Panc1 (cell line): ENCODE measurements around the gene TAS2R38. TPM values are rescaled to one million over a fixed set of nuclear protein-coding genes. Genes with fewer than 3 reads are reported as not detected.

Source experiments
- ATAC-seq: fragments of 200-7000 bp; cut with Tn5 transposase; 2 replicates; pipeline ENCODE4 v1.9.1; 2020; ENCODE audit warnings: mild to moderate bottlenecking, moderate library complexity
- BruUV-seq: library from RNA; stranded (reverse); fragments of 400-500 nt; replicated peaks from 2 replicates; lab custom pipeline; 2021; lab: Mats Ljungman, UMichigan
- CTCF ChIA-PET: fragments of 300-600 bp; sonication (Branson Sonifier 250); formaldehyde crosslinking; loops from one replicate; lab custom pipeline; 2022; ENCODE audit warnings: antibody characterized with exemption; lab: Charles Lee
- POLR2A ChIA-PET: fragments of 300-600 bp; sonication (Branson Sonifier 250); formaldehyde crosslinking; loops from one replicate; lab custom pipeline; 2022; ENCODE audit warnings: antibody characterized with exemption; lab: Charles Lee
- DNase-seq: peaks from one replicate; pipeline ENCODE4 v3.0.0-alpha.2; 2010; ENCODE audit warnings: low read depth, low spot score
- H3K27ac ChIP-seq: 2 replicates; pipeline ENCODE4 v1.5.1; 2011; ENCODE audit warnings: mild to moderate bottlenecking, low read length, inconsistent platforms
- H3K27me3 ChIP-seq: fragments of 200-500 bp; sonication (Bioruptor generic); 2 replicates; pipeline ENCODE4 v1.6.0; 2014; ENCODE audit warnings: low read length, inconsistent platforms; ENCODE audit not compliant: control insufficient read depth, insufficient read depth
- H3K36me3 ChIP-seq: fragments of 200-500 bp; sonication (Bioruptor generic); 2 replicates; pipeline ENCODE4 v1.5.1; 2014; ENCODE audit warnings: inconsistent platforms, mild to moderate bottlenecking, low read length, moderate library complexity; ENCODE audit not compliant: control insufficient read depth, insufficient read depth
- H3K4me1 ChIP-seq: 2 replicates; pipeline ENCODE4 v1.5.1; 2011; ENCODE audit warnings: inconsistent platforms, mild to moderate bottlenecking, low read length, moderate library complexity; ENCODE audit not compliant: control insufficient read depth, insufficient read depth
- H3K4me3 ChIP-seq, 2 experiments: 2 replicates each; pipeline ENCODE4 v1.5.1; 2011 to 2012; ENCODE audit warnings: low read depth in 2 of 2, low read length in 2 of 2, mild to moderate bottlenecking in 2 of 2, inconsistent platforms in 1 of 2, moderate library complexity in 1 of 2
- H3K9me3 ChIP-seq: fragments of 200-500 bp; sonication (Bioruptor generic); 2 replicates; pipeline ENCODE4 v1.5.1; 2014; ENCODE audit warnings: low read depth, mild to moderate bottlenecking, inconsistent platforms, low read length, moderate library complexity; ENCODE audit not compliant: control insufficient read depth, insufficient read depth
- POLR2AphosphoS5 ChIP-seq: IDR thresholded peaks from 2 replicates; pipeline ENCODE4 v1.6.1; 2012; ENCODE audit warnings: mild to moderate bottlenecking, low read depth, low read length, moderate library complexity
- SIN3A ChIP-seq: IDR thresholded peaks from 2 replicates; pipeline ENCODE4 v1.6.1; 2012; ENCODE audit warnings: low read depth, mild to moderate bottlenecking, low read length, moderate library complexity, borderline replicate concordance; ENCODE audit not compliant: insufficient read depth
- TCF7L2 ChIP-seq: IDR thresholded peaks from 2 replicates; pipeline ENCODE4 v1.6.1; 2011; ENCODE audit warnings: mild to moderate bottlenecking, low read depth, low read length, inconsistent platforms
- in situ Hi-C: cut with HindIII; loops from 2 replicates; pipeline ENCODE4 v1.10.0; 2016; ENCODE audit warnings: low sequenced_read_pairs, low pct_unique_long_range_greater_than_20kb
- intact Hi-C: fragments of 100-400 bp; cut with micrococcal nuclease; formaldehyde crosslinking; loops from one replicate; pipeline ENCODE4 v1.10.0; 2022; ENCODE audit not compliant: unreplicated experiment
- total RNA-seq: library from RNA; stranded (reverse); gene quantifications from one replicate; pipeline ENCODE4 v1.2.1, GENCODE V29; 2021; ENCODE audit not compliant: unreplicated experiment
- TF ChIP-seq, protein P1 (sequence below): fragments of 450-650 bp; IDR thresholded peaks from 2 replicates; pipeline ENCODE4 v1.5.1; 2017; ENCODE audit warnings: mild to moderate bottlenecking
- TF ChIP-seq, protein P2 (sequence below), 2 experiments: IDR thresholded peaks; 2 replicates each; pipeline ENCODE4 v1.6.1; 2011 to 2012; ENCODE audit warnings: low read depth in 2 of 2, control low read depth in 1 of 2, low read length in 1 of 2, mild to moderate bottlenecking in 1 of 2, moderate library complexity in 1 of 2; ENCODE audit not compliant: insufficient read depth in 1 of 2

The TAS2R38 gene
- total RNA-seq, 1 experiment from 2014 or later = not detected

DNA sequence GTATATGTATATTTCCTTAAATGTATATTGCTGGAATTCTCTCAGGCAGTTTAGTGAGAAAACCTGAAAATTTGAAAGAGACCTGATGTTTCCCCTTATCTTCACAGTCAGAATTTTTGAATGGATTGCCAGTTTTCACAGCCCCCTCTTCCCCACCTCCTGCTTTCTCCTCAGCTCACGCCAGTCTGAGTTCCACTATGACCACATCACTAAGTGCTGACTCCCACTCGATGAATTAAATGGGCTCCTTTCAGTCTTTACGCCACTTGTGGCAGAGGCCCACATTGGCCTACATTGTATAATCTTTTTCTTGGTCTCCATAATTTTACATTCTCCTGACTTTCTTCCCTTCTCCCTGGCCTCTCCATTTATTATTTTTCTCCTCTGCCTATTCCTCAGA lies 23.7 kb downstream of the TAS2R38 start:
- ChIA-PET POLR2A (no interaction called here), CTCF (no interaction called here)
- TF ChIP-seq SIN3A (no peak), POLR2AphosphoS5 (no peak), TCF7L2 (no peak)
- TF ChIP-seq, protein P1, sequence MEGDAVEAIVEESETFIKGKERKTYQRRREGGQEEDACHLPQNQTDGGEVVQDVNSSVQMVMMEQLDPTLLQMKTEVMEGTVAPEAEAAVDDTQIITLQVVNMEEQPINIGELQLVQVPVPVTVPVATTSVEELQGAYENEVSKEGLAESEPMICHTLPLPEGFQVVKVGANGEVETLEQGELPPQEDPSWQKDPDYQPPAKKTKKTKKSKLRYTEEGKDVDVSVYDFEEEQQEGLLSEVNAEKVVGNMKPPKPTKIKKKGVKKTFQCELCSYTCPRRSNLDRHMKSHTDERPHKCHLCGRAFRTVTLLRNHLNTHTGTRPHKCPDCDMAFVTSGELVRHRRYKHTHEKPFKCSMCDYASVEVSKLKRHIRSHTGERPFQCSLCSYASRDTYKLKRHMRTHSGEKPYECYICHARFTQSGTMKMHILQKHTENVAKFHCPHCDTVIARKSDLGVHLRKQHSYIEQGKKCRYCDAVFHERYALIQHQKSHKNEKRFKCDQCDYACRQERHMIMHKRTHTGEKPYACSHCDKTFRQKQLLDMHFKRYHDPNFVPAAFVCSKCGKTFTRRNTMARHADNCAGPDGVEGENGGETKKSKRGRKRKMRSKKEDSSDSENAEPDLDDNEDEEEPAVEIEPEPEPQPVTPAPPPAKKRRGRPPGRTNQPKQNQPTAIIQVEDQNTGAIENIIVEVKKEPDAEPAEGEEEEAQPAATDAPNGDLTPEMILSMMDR = no peak
- TF ChIP-seq, protein P2, sequence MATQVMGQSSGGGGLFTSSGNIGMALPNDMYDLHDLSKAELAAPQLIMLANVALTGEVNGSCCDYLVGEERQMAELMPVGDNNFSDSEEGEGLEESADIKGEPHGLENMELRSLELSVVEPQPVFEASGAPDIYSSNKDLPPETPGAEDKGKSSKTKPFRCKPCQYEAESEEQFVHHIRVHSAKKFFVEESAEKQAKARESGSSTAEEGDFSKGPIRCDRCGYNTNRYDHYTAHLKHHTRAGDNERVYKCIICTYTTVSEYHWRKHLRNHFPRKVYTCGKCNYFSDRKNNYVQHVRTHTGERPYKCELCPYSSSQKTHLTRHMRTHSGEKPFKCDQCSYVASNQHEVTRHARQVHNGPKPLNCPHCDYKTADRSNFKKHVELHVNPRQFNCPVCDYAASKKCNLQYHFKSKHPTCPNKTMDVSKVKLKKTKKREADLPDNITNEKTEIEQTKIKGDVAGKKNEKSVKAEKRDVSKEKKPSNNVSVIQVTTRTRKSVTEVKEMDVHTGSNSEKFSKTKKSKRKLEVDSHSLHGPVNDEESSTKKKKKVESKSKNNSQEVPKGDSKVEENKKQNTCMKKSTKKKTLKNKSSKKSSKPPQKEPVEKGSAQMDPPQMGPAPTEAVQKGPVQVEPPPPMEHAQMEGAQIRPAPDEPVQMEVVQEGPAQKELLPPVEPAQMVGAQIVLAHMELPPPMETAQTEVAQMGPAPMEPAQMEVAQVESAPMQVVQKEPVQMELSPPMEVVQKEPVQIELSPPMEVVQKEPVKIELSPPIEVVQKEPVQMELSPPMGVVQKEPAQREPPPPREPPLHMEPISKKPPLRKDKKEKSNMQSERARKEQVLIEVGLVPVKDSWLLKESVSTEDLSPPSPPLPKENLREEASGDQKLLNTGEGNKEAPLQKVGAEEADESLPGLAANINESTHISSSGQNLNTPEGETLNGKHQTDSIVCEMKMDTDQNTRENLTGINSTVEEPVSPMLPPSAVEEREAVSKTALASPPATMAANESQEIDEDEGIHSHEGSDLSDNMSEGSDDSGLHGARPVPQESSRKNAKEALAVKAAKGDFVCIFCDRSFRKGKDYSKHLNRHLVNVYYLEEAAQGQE (IDR thresholded peaks at IDR 0.05; ENCODE audit: insufficient read depth in 1 of 2, low read depth in 2 of 2, low read length in 1 of 2) = no peak
- H3K27ac ChIP-seq = no peak overlapping the region
- H3K4me3 ChIP-seq = no peak overlapping the region
- ATAC-seq (no peak), DNase-seq (no peak)
- no peaks in the 10 kb centered on the region for H3K27me3 ChIP-seq
- intact Hi-C loops = no loop called here
- BruUV-seq = no TSS peak
- no peaks in the 10 kb centered on the region for H3K9me3 ChIP-seq
- no peaks in the 10 kb centered on the region for H3K4me1 ChIP-seq
- in situ Hi-C loops = no loop called here
- H3K36me3 ChIP-seq = no peaks in the 10 kb centered on the region

DNA sequence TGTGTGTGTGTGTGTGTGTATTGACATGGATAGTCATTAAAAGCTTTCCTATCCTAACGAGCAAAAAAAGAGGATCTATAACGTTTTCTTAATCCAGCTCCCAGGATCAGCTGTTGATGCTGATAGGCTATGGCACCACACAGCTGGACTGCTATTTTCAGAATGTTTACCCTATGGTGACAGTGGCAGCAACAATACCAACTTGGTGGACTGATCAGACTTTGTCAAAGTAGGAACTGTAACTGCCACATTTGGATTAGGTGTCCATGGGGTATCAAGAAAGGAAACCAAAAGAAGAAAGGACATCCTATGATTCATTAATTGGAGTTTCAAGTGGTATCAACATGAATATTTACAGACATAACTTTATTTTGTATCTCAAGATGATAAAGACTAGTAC lies 24.1 kb downstream of the TAS2R38 start:
- TF ChIP-seq, protein P1 = no peak
- TF ChIP-seq SIN3A (no peak), POLR2AphosphoS5 (no peak), TCF7L2 (no peak)
- TF ChIP-seq, protein P2 (IDR thresholded peaks at IDR 0.05; ENCODE audit: insufficient read depth in 1 of 2, low read depth in 2 of 2, low read length in 1 of 2) = no peak
- in situ Hi-C loops (no loop called here), intact Hi-C loops (no loop called here)
- no peak for ATAC-seq
- H3K9me3 ChIP-seq = no peaks in the 10 kb centered on the region
- H3K4me3 ChIP-seq = no peak overlapping the region
- no peak for DNase-seq
- POLR2A ChIA-PET = no interaction called here
- BruUV-seq = no TSS peak
- no peaks in the 10 kb centered on the region for H3K27me3 ChIP-seq
- H3K4me1 ChIP-seq = no peaks in the 10 kb centered on the region
- CTCF ChIA-PET = no interaction called here
- no peak overlapping the region for H3K27ac ChIP-seq
- no peaks in the 10 kb centered on the region for H3K36me3 ChIP-seq
